Dendritic cell treated with granulocyte-macrophage colony-stimulating factor and Interleukin-4, amounts not matched to agents 40 ng/mL and 50 ng/mL, for 4 days (primary cell): ENCODE data around the gene SELENOS.

ENCODE experiments used
- H3K27ac Mint-ChIP-seq: one replicate; pipeline ENCODE4 v1.8.0; 2022; ENCODE audit warnings: mild to moderate bottlenecking, mixed read lengths
- H3K27me3 Mint-ChIP-seq: one replicate; pipeline ENCODE4 v1.8.0; 2022; ENCODE audit warnings: mild to moderate bottlenecking, mixed read lengths
- H3K36me3 Mint-ChIP-seq: one replicate; pipeline ENCODE4 v1.8.0; 2022; ENCODE audit warnings: low read depth, mixed read lengths
- H3K4me1 Mint-ChIP-seq: one replicate; pipeline ENCODE4 v1.8.0; 2022; ENCODE audit warnings: low read depth, mixed read lengths
- H3K4me3 Mint-ChIP-seq: one replicate; pipeline ENCODE4 v1.8.0; 2022; ENCODE audit warnings: mild to moderate bottlenecking, moderate library complexity, mixed read lengths
- H3K9me3 Mint-ChIP-seq: one replicate; pipeline ENCODE4 v1.8.0; 2022; ENCODE audit warnings: mixed read lengths
- intact Hi-C: fragments of 100-400 bp; cut with micrococcal nuclease; formaldehyde crosslinking; loops from one replicate; pipeline ENCODE4 v1.15.0; 2022

Gene SELENOS

GRCh38 chr15:101255615-101256241 is 21.6 kb downstream of the SELENOS start:
- H3K9me3 Mint-ChIP-seq: no peaks in the 10 kb centered on the region
- H3K4me1 Mint-ChIP-seq: peaks cover 7% of the 10 kb centered on the region
- H3K27me3 Mint-ChIP-seq: peaks cover 26% of the 10 kb centered on the region
- H3K4me3 Mint-ChIP-seq: no peak overlapping the region
- H3K27ac Mint-ChIP-seq: no peak overlapping the region
- intact Hi-C loops: loop anchor here (10.0 kb wide), 2 partner anchors 131 to 341 kb away; partner anchors contain the start of gene LRRK1
- no peaks in the 10 kb centered on the region for H3K36me3 Mint-ChIP-seq

DNA sequence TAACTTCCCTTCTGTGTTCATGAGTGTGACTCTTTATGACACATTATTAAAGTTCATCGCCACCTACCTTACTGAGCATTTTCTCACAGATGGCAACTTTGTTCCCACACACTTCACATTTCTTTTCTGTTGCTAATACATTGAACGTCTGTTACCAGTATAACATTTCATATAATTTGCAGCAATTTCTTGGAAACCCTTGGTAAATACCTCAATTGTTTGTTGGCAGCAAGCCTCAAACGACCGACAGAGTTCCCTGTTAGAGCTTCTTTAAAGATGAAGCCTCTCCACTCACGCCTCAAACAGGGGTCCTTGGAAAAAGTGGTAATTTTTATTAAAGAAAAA is 22.3 kb downstream of the SELENOS start:
- H3K4me3 Mint-ChIP-seq: no peak overlapping the region
- H3K27ac Mint-ChIP-seq: no peak overlapping the region

DNA sequence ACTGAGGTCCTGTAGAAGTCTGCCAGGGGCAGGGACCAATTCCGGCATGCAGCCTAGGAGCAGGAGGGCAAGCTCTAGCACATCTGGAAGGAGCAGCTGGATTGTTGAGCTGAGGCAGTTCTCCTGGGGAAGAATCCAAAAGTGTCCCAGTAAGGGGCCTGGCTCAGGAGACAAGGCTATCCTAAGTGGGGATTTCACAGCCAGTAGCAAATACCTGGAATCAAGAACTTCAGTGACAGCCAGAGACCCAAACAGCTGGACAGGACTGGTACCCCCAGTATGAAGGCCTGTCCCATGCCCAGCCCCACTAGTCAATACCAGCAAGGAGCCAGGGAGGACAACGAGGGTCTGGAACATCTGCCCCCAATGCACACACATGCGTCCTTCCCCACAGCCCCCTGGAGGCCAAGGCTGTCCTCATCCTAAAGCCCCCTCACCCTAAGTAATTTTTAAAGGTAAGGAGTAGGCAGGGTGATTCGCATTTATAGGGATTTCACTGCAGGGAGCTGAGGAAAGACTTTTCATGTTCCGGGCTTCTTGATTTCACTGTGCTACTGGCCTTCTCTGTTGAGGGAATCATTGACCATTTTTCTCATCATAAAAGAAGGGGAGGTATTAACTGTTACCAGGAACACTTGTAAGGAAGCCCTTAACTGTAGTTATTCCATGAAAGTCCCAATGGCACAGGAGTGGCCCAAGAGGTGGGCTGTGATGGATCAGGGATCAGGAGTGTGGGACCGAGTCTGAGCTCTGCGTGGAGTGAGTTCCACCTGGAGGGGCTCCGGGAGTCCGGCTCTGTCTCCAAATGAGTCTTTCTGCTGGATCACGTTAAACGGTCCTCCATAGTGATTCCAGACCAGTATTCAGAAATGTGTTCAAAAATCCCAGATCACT is 22.9 kb downstream of the SELENOS start:
- H3K4me1 Mint-ChIP-seq: peaks cover 19% of the 10 kb centered on the region
- H3K27ac Mint-ChIP-seq: no peak overlapping the region
- no peaks in the 10 kb centered on the region for H3K9me3 Mint-ChIP-seq
- H3K4me3 Mint-ChIP-seq: no peak overlapping the region
- H3K36me3 Mint-ChIP-seq: no peaks in the 10 kb centered on the region
- H3K27me3 Mint-ChIP-seq: peaks cover 14% of the 10 kb centered on the region
- intact Hi-C loops: loop anchor here (10.0 kb wide), 2 partner anchors 130 to 340 kb away; partner anchors contain the start of gene LRRK1

More for the DNA sequence above, 22.3 kb downstream of the SELENOS start:
- Mint-ChIP-seq H3K27me3 (peaks cover 20% of the 10 kb centered on the region), H3K36me3 (no peaks in the 10 kb centered on the region), H3K9me3 (no peaks in the 10 kb centered on the region), H3K4me1 (peaks cover 13% of the 10 kb centered on the region)
- intact Hi-C loops: loop anchor here (10.0 kb wide), 2 partner anchors 130 to 340 kb away; partner anchors contain the start of gene LRRK1

- intact Hi-C loops: loop anchor here (10.0 kb wide), 2 partner anchors 128 to 338 kb away; partner anchors contain the start of gene LRRK1
- Mint-ChIP-seq H3K9me3 (no peaks in the 10 kb centered on the region), H3K36me3 (no peaks in the 10 kb centered on the region), H3K4me1 (peaks cover 34% of the 10 kb centered on the region), H3K4me3 (peak overlapping the region; percentile 97), H3K27me3 (peaks cover 7% of the 10 kb centered on the region), H3K27ac (peak overlapping the region; percentile 91)
These were observed 24.4 kb downstream of the SELENOS start for GRCh38 chr15:101252836-101253235.

GRCh38 chr15:101251830-101252820 is 25.2 kb downstream of the SELENOS start, which contains the start of gene CHSY1:
Gene CHSY1, minus strand, starts transcription at chr15:101252048. Its CDS starts 592 bp downstream, at chr15:101251456.
- H3K9me3 Mint-ChIP-seq: no peaks in the 10 kb centered on the region
- H3K36me3 Mint-ChIP-seq: peaks cover 4% of the 10 kb centered on the region
- H3K4me1 Mint-ChIP-seq: peaks cover 41% of the 10 kb centered on the region
- peak within 1 kb of the TSS; percentile 97 for H3K4me3 Mint-ChIP-seq
- intact Hi-C loops: loop anchor here (10.0 kb wide), 2 partner anchors 127 to 337 kb away; partner anchors contain the start of gene LRRK1
- peaks cover 7% of the 10 kb centered on the region for H3K27me3 Mint-ChIP-seq
- peak within 1 kb of the TSS; percentile 91 for H3K27ac Mint-ChIP-seq

DNA sequence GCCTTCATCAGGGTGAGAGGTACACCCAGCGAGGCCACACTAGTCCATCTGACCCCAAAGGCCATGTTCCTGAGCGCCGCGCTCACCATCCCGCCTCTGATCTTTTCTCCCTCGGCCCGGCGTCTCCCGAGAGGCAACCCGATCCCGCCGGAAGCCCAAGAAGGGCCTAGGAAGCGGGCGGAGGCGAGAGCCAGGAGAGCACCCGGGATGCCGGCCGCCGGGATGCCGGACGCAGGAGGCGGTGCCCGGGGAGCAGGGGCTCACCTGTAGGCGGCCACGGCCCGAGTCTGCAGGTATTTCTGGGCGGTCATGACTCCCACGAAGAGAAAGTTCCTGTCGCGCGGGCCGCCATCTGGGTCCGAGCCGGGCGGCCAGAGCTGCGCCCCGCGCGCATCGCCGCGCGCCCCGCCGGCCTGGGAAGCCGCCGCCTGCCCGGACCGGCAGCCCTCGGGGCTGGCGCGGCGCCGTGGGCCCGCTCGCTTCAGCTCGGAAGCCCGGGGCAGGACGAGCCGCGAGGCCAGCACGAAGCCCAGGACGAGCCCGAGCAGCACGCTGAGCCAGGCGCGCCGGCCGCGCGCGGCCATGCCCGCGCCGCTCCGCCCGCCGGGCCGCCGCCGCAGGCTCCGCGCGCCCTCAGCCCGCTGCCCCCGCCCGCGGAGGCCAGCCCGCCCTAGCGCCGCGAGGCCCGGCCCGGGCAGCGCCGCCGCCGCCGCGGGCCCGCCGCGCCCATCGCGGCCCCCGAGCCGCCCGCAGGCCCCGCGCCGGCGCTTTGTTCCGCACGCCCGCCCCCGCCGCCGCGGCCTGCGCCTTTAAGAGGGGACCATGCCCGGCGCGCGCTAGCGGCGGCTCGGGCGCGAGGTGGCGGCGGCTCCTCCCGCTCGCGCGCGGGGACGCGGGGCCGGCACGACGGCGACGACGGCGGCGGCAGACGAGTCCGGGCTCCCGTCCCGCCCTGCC is 26.1 kb downstream of the SELENOS start:
- peak overlapping the region; percentile 91 for H3K27ac Mint-ChIP-seq
- peak overlapping the region; percentile 85 for H3K4me3 Mint-ChIP-seq
- no peaks in the 10 kb centered on the region for H3K9me3 Mint-ChIP-seq
- peaks cover 7% of the 10 kb centered on the region for H3K36me3 Mint-ChIP-seq
- peaks cover 51% of the 10 kb centered on the region for H3K4me1 Mint-ChIP-seq
- intact Hi-C loops: loop anchor here (10.0 kb wide), 2 partner anchors 126 to 336 kb away; partner anchors contain the start of gene LRRK1
- H3K27me3 Mint-ChIP-seq: peaks cover 7% of the 10 kb centered on the region

- Mint-ChIP-seq H3K36me3 (peaks cover 7% of the 10 kb centered on the region), H3K4me3 (peak overlapping the region; percentile 81), H3K9me3 (no peaks in the 10 kb centered on the region), H3K4me1 (peaks cover 58% of the 10 kb centered on the region), H3K27ac (peak overlapping the region; percentile 70), H3K27me3 (peaks cover 3% of the 10 kb centered on the region)
- intact Hi-C loops: loop anchor here (10.0 kb wide), 2 partner anchors 126 to 336 kb away; partner anchors contain the start of gene LRRK1
These were observed 26.9 kb downstream of the SELENOS start for GRCh38 chr15:101250341-101250831.

GRCh38 chr15:101248274-101248673 is 29.0 kb downstream of the SELENOS start:
- Mint-ChIP-seq H3K36me3 (peaks cover 12% of the 10 kb centered on the region), H3K27ac (no peak overlapping the region), H3K27me3 (no peaks in the 10 kb centered on the region), H3K9me3 (no peaks in the 10 kb centered on the region), H3K4me1 (peaks cover 77% of the 10 kb centered on the region), H3K4me3 (no peak overlapping the region)
- intact Hi-C loops: no loop called here

DNA sequence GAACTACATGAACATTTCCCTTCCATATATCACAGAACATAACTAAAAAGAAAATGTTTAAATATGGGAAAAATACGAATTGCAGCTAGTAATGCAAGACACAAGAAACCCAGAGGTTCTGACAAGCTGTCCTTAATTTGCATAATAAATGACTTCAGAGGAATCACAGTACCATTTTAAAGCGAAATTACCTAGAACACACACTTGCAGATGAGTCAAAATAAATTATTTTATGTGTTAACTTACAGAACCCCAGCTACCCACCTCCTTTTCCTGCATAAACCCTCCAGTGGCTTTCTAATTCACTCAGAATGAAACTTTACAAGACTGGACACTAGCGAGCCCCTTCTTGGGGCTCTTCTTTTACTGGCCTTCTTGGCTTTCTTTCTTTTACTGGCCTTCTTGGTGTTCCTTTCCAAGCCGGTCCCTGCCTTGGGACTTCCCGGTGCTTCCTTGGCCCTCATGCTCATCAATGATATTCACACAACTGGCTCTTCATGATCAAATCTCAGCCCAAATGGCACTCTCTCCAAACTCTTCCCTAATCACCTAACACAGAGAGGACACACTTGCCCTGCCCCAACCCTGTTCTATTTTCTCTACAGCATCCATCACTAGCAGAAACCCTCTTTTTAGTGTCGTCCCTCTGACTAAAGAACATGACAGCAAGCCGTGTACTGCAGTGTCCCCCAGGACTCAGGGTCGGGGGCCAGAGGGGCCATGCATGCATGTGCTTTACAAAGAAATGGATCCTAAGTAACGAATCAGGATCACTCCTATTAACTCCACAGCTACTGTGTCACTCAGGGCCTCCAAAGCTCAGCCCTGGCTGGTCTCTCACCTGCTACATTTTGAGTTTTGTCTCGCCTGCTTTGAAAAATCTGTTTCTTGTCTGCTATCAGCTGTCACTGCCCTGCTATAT is 30.2 kb downstream of the SELENOS start:
- intact Hi-C loops: no loop called here
- Mint-ChIP-seq H3K4me3 (no peak overlapping the region), H3K27ac (peak overlapping the region; percentile 1), H3K36me3 (peaks cover 13% of the 10 kb centered on the region), H3K9me3 (no peaks in the 10 kb centered on the region), H3K4me1 (peaks cover 83% of the 10 kb centered on the region), H3K27me3 (no peaks in the 10 kb centered on the region)

DNA sequence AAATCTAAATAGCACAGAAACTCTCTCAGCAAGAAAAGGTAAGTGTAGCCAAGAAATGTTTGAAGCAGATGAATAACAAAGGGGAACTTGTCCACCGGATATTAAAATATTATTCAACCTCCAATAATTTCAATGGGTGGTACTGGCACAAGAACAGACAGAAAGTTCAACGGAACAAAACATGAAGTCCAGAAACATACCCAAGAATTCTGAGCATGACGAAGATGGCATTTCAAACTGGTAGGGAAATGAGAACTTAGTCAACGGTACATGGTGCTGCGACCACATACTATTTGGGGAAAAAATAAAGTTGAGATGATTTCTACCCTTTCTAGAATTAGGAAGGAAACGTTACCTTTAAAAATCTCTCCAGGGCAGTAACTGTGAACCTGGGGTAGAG is 30.9 kb downstream of the SELENOS start:
- peaks cover 86% of the 10 kb centered on the region for H3K4me1 Mint-ChIP-seq
- peak overlapping the region; percentile 1 for H3K27ac Mint-ChIP-seq
- H3K4me3 Mint-ChIP-seq: no peak overlapping the region
- H3K27me3 Mint-ChIP-seq: no peaks in the 10 kb centered on the region
- intact Hi-C loops: no loop called here
- H3K36me3 Mint-ChIP-seq: peaks cover 13% of the 10 kb centered on the region
- H3K9me3 Mint-ChIP-seq: no peaks in the 10 kb centered on the region

DNA sequence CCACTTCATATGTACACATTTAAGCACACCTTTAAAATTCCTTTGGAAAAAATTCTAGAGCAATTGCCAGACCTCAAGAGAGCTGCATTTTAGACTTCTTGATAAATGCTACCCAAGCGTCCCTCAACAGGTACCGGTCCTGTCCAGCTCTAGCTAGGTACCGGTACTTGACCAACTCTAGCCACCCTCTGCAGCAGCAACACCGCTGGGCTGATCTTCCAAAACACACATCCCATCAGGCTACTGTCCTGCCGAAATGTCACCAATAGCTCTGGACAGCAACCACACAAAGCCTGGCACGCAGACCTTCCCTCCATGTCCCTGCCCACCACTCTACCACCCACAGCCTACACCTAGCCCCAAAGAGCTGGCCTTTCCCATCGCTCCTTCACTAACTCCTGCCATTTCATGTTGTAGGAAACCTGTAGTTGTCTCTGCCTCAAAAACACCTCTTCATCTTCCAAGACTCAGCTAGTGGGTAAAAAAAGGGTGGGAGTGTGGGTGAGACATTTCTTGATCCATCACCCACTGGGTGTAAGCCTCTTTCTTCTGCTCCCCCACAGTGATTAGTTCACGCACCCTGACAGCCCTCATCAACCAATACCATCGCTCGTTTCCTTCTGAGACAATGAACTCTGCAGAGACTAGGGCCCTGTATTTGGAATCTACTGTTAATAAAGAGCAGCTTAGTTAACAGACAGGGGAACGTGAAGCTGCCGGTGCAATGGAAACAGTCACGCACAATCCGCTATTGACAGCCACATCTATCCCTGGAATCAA is 32.2 kb downstream of the SELENOS start:
- Mint-ChIP-seq H3K27ac (peak overlapping the region; percentile 21), H3K27me3 (no peaks in the 10 kb centered on the region), H3K4me3 (no peak overlapping the region), H3K4me1 (peaks cover 83% of the 10 kb centered on the region), H3K9me3 (no peaks in the 10 kb centered on the region), H3K36me3 (peaks cover 13% of the 10 kb centered on the region)
- intact Hi-C loops: loop anchor here (5.0 kb wide), 1 partner anchor 38 kb away; no protein-coding TSS in a partner anchor
